ENCODE measurements around the gene MUC5B. TPM values are rescaled to one million over a fixed set of nuclear protein-coding genes. Genes with fewer than 3 reads are reported as not detected.

Gene MUC5B
- total and polyA plus RNA-seq, 4 donors, result 0.17 to 0.95 (median 0.50) TPM; not detected in 1

GRCh38 chr11:1255151-1255550, 32.3 kb downstream of the MUC5B start:
- Histone ChIP-seq H3K27ac (ENCODE audit: low read depth in 1 of 2, low read length in 2 of 2) (no peak overlapping the region), H3K9me3 (ENCODE audit: control insufficient read depth in 4 of 4, low read length in 3 of 4) (no peaks in the 10 kb centered on the region), H3K9ac (ENCODE audit: low read depth in 1 of 2, low read length in 2 of 2) (no peak overlapping the region), H3K36me3 (ENCODE audit: control insufficient read depth in 4 of 4, insufficient read depth in 3 of 4, low read depth in 1 of 4, low read length in 3 of 4) (no peaks in the 10 kb centered on the region), H3K27me3 (ENCODE audit: control insufficient read depth in 4 of 4, insufficient read depth in 4 of 4, low read length in 3 of 4) (no peaks in the 10 kb centered on the region), H3K4me1 (ENCODE audit: control insufficient read depth in 4 of 4, insufficient read depth in 4 of 4, low read length in 3 of 4) (no peaks in the 10 kb centered on the region), H3K4me3 (ENCODE audit: low read depth in 1 of 3, low read length in 3 of 3) (no peak overlapping the region)
- WGBS, result 92% methylated on average over 24 of the region's 24 CpGs
- no peak for TF ChIP-seq HNF4G (IDR thresholded peaks at IDR 0.05)
- TF ChIP-seq, protein P1, sequence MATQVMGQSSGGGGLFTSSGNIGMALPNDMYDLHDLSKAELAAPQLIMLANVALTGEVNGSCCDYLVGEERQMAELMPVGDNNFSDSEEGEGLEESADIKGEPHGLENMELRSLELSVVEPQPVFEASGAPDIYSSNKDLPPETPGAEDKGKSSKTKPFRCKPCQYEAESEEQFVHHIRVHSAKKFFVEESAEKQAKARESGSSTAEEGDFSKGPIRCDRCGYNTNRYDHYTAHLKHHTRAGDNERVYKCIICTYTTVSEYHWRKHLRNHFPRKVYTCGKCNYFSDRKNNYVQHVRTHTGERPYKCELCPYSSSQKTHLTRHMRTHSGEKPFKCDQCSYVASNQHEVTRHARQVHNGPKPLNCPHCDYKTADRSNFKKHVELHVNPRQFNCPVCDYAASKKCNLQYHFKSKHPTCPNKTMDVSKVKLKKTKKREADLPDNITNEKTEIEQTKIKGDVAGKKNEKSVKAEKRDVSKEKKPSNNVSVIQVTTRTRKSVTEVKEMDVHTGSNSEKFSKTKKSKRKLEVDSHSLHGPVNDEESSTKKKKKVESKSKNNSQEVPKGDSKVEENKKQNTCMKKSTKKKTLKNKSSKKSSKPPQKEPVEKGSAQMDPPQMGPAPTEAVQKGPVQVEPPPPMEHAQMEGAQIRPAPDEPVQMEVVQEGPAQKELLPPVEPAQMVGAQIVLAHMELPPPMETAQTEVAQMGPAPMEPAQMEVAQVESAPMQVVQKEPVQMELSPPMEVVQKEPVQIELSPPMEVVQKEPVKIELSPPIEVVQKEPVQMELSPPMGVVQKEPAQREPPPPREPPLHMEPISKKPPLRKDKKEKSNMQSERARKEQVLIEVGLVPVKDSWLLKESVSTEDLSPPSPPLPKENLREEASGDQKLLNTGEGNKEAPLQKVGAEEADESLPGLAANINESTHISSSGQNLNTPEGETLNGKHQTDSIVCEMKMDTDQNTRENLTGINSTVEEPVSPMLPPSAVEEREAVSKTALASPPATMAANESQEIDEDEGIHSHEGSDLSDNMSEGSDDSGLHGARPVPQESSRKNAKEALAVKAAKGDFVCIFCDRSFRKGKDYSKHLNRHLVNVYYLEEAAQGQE (IDR thresholded peaks at IDR 0.05), result no peak
- no peak for TF ChIP-seq NR2F2 (IDR thresholded peaks at IDR 0.05)
- no peak for TF ChIP-seq RXRA (IDR thresholded peaks at IDR 0.05)
- no peak for TF ChIP-seq HNF4A (conservative IDR thresholded peaks at IDR 0.05)
- no peak for TF ChIP-seq JUND (IDR thresholded peaks at IDR 0.05)
- TF ChIP-seq FOXA2 (IDR thresholded peaks at IDR 0.05), result no peak
- TF ChIP-seq YY1 (IDR thresholded peaks at IDR 0.05), result no peak
- TF ChIP-seq EGR1 (IDR thresholded peaks at IDR 0.05; ENCODE audit: low read depth in 2 of 2), result no peak
- TF ChIP-seq, protein P2, sequence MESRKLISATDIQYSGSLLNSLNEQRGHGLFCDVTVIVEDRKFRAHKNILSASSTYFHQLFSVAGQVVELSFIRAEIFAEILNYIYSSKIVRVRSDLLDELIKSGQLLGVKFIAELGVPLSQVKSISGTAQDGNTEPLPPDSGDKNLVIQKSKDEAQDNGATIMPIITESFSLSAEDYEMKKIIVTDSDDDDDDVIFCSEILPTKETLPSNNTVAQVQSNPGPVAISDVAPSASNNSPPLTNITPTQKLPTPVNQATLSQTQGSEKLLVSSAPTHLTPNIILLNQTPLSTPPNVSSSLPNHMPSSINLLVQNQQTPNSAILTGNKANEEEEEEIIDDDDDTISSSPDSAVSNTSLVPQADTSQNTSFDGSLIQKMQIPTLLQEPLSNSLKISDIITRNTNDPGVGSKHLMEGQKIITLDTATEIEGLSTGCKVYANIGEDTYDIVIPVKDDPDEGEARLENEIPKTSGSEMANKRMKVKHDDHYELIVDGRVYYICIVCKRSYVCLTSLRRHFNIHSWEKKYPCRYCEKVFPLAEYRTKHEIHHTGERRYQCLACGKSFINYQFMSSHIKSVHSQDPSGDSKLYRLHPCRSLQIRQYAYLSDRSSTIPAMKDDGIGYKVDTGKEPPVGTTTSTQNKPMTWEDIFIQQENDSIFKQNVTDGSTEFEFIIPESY (IDR thresholded peaks at IDR 0.05), result no peak
- DNase-seq (ENCODE audit: low spot score), result no peak

DNA sequence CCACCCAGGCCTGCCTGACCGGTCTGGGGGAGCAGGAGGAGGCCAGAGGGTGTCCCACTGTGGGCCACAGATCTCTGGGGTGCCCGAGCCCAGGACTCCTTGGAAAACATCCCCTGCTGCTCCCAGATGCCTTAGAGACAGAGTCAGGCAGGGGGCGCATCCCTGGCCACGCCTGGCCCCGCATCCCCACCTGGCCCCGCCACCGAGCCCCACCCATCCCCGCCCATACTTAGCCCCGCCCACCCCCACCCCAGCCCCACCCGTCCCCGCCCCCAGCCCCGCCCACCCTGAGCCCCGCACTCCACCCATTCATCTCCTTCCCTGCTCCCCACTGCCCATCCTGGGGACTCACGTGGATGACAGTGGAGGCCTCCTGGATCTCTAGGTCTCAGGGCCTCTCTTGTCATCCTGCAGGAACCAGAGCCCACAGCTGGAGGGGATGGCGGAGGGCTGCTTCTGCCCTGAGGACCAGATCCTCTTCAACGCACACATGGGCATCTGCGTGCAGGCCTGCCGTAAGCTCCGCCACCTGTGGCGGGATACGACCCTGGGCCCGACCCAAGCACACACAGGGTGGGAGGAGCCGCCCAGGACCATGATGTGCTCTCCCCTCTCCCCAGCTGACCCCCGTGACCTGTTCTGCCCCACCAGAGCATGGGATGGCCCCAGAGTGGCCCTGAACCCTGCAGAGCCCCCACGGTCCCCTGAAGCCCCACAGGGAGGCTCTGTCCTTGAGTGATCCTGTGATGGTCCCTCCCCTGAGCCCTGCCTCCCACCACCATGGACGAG, 33.6 kb downstream of the MUC5B start:
- no peak overlapping the region for H3K27ac ChIP-seq (ENCODE audit: low read depth in 1 of 2, low read length in 2 of 2)
- no peak overlapping the region for H3K4me3 ChIP-seq (ENCODE audit: low read depth in 1 of 3, low read length in 3 of 3)
- H3K9me3 ChIP-seq (ENCODE audit: control insufficient read depth in 4 of 4, low read length in 3 of 4), result no peaks in the 10 kb centered on the region
- H3K36me3 ChIP-seq (ENCODE audit: control insufficient read depth in 4 of 4, insufficient read depth in 3 of 4, low read depth in 1 of 4, low read length in 3 of 4), result no peaks in the 10 kb centered on the region
- WGBS, result 58% methylated on average over 26 of the region's 26 CpGs
- no peaks in the 10 kb centered on the region for H3K27me3 ChIP-seq (ENCODE audit: control insufficient read depth in 4 of 4, insufficient read depth in 4 of 4, low read length in 3 of 4)
- DNase-seq (ENCODE audit: low spot score), result no peak
- H3K9ac ChIP-seq (ENCODE audit: low read depth in 1 of 2, low read length in 2 of 2), result no peak overlapping the region
- TF ChIP-seq, protein P3, sequence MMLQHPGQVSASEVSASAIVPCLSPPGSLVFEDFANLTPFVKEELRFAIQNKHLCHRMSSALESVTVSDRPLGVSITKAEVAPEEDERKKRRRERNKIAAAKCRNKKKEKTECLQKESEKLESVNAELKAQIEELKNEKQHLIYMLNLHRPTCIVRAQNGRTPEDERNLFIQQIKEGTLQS (IDR thresholded peaks at IDR 0.05), result no peak
- H3K4me1 ChIP-seq (ENCODE audit: control insufficient read depth in 4 of 4, insufficient read depth in 4 of 4, low read length in 3 of 4), result no peaks in the 10 kb centered on the region

GRCh38 chr11:1257366-1257765, 34.5 kb downstream of the MUC5B start:
- 95% methylated on average over 27 of the region's 27 CpGs for WGBS
- H3K36me3 ChIP-seq (ENCODE audit: control insufficient read depth in 4 of 4, insufficient read depth in 3 of 4, low read depth in 1 of 4, low read length in 3 of 4), result no peaks in the 10 kb centered on the region
- TF ChIP-seq, protein P2 (IDR thresholded peaks at IDR 0.05), result no peak
- no peak for TF ChIP-seq RXRA (IDR thresholded peaks at IDR 0.05)
- no peak for TF ChIP-seq GABPA (IDR thresholded peaks at IDR 0.05 in 1 of 2, conservative IDR thresholded peaks at IDR 0.05 in 1 of 2)
- no peak for TF ChIP-seq HNF4A (conservative IDR thresholded peaks at IDR 0.05)
- no peak for TF ChIP-seq JUND (IDR thresholded peaks at IDR 0.05)
- TF ChIP-seq, protein P4, sequence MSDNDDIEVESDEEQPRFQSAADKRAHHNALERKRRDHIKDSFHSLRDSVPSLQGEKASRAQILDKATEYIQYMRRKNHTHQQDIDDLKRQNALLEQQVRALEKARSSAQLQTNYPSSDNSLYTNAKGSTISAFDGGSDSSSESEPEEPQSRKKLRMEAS (IDR thresholded peaks at IDR 0.05), result no peak
- TF ChIP-seq, protein P1 (IDR thresholded peaks at IDR 0.05), result no peak
- TF ChIP-seq SP1 (IDR thresholded peaks at IDR 0.05), result no peak
- TF ChIP-seq TAF1 (conservative IDR thresholded peaks at IDR 0.05), result no peak

More at GRCh38 chr11:1257366-1257765, 34.5 kb downstream of the MUC5B start:
- Histone ChIP-seq H3K27ac (ENCODE audit: low read depth in 1 of 2, low read length in 2 of 2) (no peak overlapping the region), H3K9me3 (ENCODE audit: control insufficient read depth in 4 of 4, low read length in 3 of 4) (no peaks in the 10 kb centered on the region), H3K9ac (ENCODE audit: low read depth in 1 of 2, low read length in 2 of 2) (no peak overlapping the region), H3K4me3 (ENCODE audit: low read depth in 1 of 3, low read length in 3 of 3) (no peak overlapping the region), H3K4me1 (ENCODE audit: control insufficient read depth in 4 of 4, insufficient read depth in 4 of 4, low read length in 3 of 4) (peaks cover 4 to 7% (median 5%) of the 10 kb centered on the region in 4 donors), H3K27me3 (ENCODE audit: control insufficient read depth in 4 of 4, insufficient read depth in 4 of 4, low read length in 3 of 4) (no peaks in the 10 kb centered on the region)
- DNase-seq (ENCODE audit: low spot score), result no peak

All from liver (tissue), 9 donors.